Activated T-helper 1 cell treated with anti-CD3 and anti-CD28 coated beads, Interleukin-12 subunit alpha, Interleukin-12 subunit beta, Interleukin-2, Interleukin-4 antibody, amounts not matched to agents 30 ng/mL and 10 ng/mL and 1 ng/mL, durations not matched to agents 14 hours and 24 hours and 36 hours (primary cell): ENCODE data around the gene SYNPO. TPM values are rescaled to one million over a fixed set of nuclear protein-coding genes. Genes with fewer than 3 reads are reported as not detected.

Source experiments
- DNase-seq: peaks from one replicate; pipeline ENCODE4 v3.0.0; 2021; ENCODE audit warnings: low spot score
- H3K27ac Mint-ChIP-seq: one replicate; pipeline ENCODE4 v1.8.0; 2021; ENCODE audit warnings: mild to moderate bottlenecking, mixed read lengths
- H3K27me3 Mint-ChIP-seq: one replicate; pipeline ENCODE4 v1.8.0; 2022; ENCODE audit warnings: mild to moderate bottlenecking, moderate library complexity, mixed read lengths; ENCODE audit not compliant: insufficient read depth
- H3K36me3 Mint-ChIP-seq: one replicate; pipeline ENCODE4 v1.8.0; 2021; ENCODE audit warnings: low read depth, mixed read lengths
- H3K4me1 Mint-ChIP-seq: one replicate; pipeline ENCODE4 v1.8.0; 2021; ENCODE audit warnings: low read depth, mixed read lengths
- H3K4me3 Mint-ChIP-seq: one replicate; pipeline ENCODE4 v1.8.0; 2021; ENCODE audit warnings: mild to moderate bottlenecking, moderate library complexity, mixed read lengths
- H3K9me3 Mint-ChIP-seq: one replicate; pipeline ENCODE4 v1.8.0; 2021; ENCODE audit warnings: mixed read lengths
- intact Hi-C: fragments of 100-400 bp; cut with micrococcal nuclease; formaldehyde crosslinking; loops from one replicate; pipeline ENCODE4 v1.15.1; 2024
- total RNA-seq: library from RNA; stranded (reverse); gene quantifications from 2 replicates; pipeline ENCODE4 v1.2.3, GENCODE V29; 2022

SYNPO gene
- total RNA-seq, 1 donor from 2014 or later = not detected

GRCh38 chr5:150700594-150701377 is 60.3 kb downstream of the SYNPO start, which contains the start of gene RBM22:
Gene RBM22 (minus strand): TSS chr5:150701062. CDS start chr5:150700985, 77 bp downstream.
- Mint-ChIP-seq H3K27me3 (no peaks in the 10 kb centered on the region), H3K36me3 (peaks cover 25% of the 10 kb centered on the region), H3K4me3 (no peak within 1 kb of the TSS), H3K9me3 (no peaks in the 10 kb centered on the region), H3K27ac (no peak within 1 kb of the TSS), H3K4me1 (peaks cover 5% of the 10 kb centered on the region)
- DNase-seq = peak; percentile 89
- intact Hi-C loops = loop anchor here (1.0 to 5.0 kb wide), 17 partner anchors 42 to 740 kb away; partner anchors contain the start of genes CD74, GM2A, SLC26A2 and TCOF1

GRCh38 chr5:150703762-150704161 is 63.3 kb downstream of the SYNPO start:
- peaks cover 15% of the 10 kb centered on the region for H3K36me3 Mint-ChIP-seq
- intact Hi-C loops = loop anchor here (5.0 kb wide), 1 partner anchor 509 kb away; no protein-coding TSS in a partner anchor
- H3K27ac Mint-ChIP-seq = no peak overlapping the region
- H3K27me3 Mint-ChIP-seq = no peaks in the 10 kb centered on the region
- H3K9me3 Mint-ChIP-seq = no peaks in the 10 kb centered on the region
- DNase-seq = no peak
- H3K4me1 Mint-ChIP-seq = peaks cover 5% of the 10 kb centered on the region
- H3K4me3 Mint-ChIP-seq = no peak overlapping the region

- no peak for DNase-seq
- Mint-ChIP-seq H3K4me3 (no peak overlapping the region), H3K9me3 (no peaks in the 10 kb centered on the region), H3K27ac (no peak overlapping the region), H3K36me3 (peaks cover 18% of the 10 kb centered on the region), H3K27me3 (no peaks in the 10 kb centered on the region), H3K4me1 (peaks cover under 1% of the 10 kb centered on the region)
- intact Hi-C loops = no loop called here
Measured at GRCh38 chr5:150706776-150707390, 66.4 kb downstream of the SYNPO start.

Other genes starting within 250 kb of the SYNPO start
- gene CD74, start 227.8 kb upstream of the SYNPO start, total RNA-seq = 440 and 444 TPM in 2 replicates
- 2,328 and 2,429 TPM in 2 replicates for gene RPS14, start 190.9 kb upstream of the SYNPO start, total RNA-seq
- 2.8 and 3.9 TPM in 2 replicates for gene NDST1, start 132.5 kb upstream of the SYNPO start, total RNA-seq
- 0.49 and 0.51 TPM in 2 replicates for gene MYOZ3, start 20.6 kb downstream of the SYNPO start, total RNA-seq
- 77.5 and 81.9 TPM in 2 replicates for gene RBM22, start 60.4 kb downstream of the SYNPO start, total RNA-seq
- 42.3 and 46.4 TPM in 2 replicates for gene DCTN4, start 118.4 kb downstream of the SYNPO start, total RNA-seq
- gene SMIM3, start 138.1 kb downstream of the SYNPO start, total RNA-seq = 12.8 and 13.4 TPM in 2 replicates
- gene IRGM, start 205.9 kb downstream of the SYNPO start, total RNA-seq = 0.96 and 1.4 TPM in 2 replicates